OCI-LY7 (cell line): ENCODE measurements around the gene HID1.

Experiments used
- CTCF ChIP-seq: fragments of 200-600 bp; sonication (generic); conservative IDR thresholded peaks from 2 replicates; pipeline ENCODE4 v1.5.1; 2014; ENCODE audit warnings: mild to moderate bottlenecking, antibody characterized with exemption, low read length, moderate library complexity, mixed read lengths
- EZH2phosphoT487 ChIP-seq: fragments of 200-600 bp; sonication (generic); IDR thresholded peaks from 2 replicates; pipeline ENCODE4 v1.6.1; 2018; ENCODE audit warnings: low read depth, borderline replicate concordance, mild to moderate bottlenecking, mixed run types, antibody characterized with exemption, low read length, moderate library complexity, mixed read lengths

GRCh38 chr17:75009139-75009724 is 36.7 kb upstream of the HID1 start:
- no peak for TF ChIP-seq CTCF
- no peak for TF ChIP-seq EZH2phosphoT487
